Endodermal cell (in vitro differentiated cells): ENCODE results near the gene TAF10. TPM values are rescaled to one million over a fixed set of nuclear protein-coding genes. Genes with fewer than 3 reads are reported as not detected.

ENCODE experiments used
- DNase-seq: peaks from one replicate; pipeline ENCODE4 v3.0.0-alpha.2; 2017
- H3K27ac ChIP-seq: 2 replicates; pipeline ENCODE4 v1.5.1; 2013; ENCODE audit warnings: mild to moderate bottlenecking, low read depth, low read length, moderate library complexity
- H3K27me3 ChIP-seq: 2 replicates; pipeline ENCODE4 v1.6.1; 2013; ENCODE audit warnings: mild to moderate bottlenecking, low read length, moderate library complexity; ENCODE audit not compliant: insufficient read depth, control insufficient read depth, poor library complexity, severe bottlenecking
- H3K36me3 ChIP-seq: 2 replicates; pipeline ENCODE4 v1.7.0; 2013; ENCODE audit warnings: mild to moderate bottlenecking, low read length, moderate library complexity; ENCODE audit not compliant: control insufficient read depth, insufficient read depth
- H3K4me1 ChIP-seq: one replicate; pipeline ENCODE4 v1.7.0; 2013; ENCODE audit warnings: low read length; ENCODE audit not compliant: control insufficient read depth, insufficient read depth
- H3K4me3 ChIP-seq: 2 replicates; pipeline ENCODE4 v1.5.1; 2013; ENCODE audit warnings: mild to moderate bottlenecking, low read length, moderate library complexity
- H3K9ac ChIP-seq: 2 replicates; pipeline ENCODE4 v1.6.1; 2013; ENCODE audit warnings: mild to moderate bottlenecking, low read length, moderate library complexity; ENCODE audit not compliant: poor library complexity, severe bottlenecking; ENCODE audit errors: extremely low read depth
- H3K9me3 ChIP-seq: 2 replicates; pipeline ENCODE4 v1.6.1; 2013; ENCODE audit warnings: mild to moderate bottlenecking, low read length, moderate library complexity; ENCODE audit not compliant: control insufficient read depth
- H3K27ac Mint-ChIP-seq: 2 replicates; pipeline ENCODE4 v1.8.0; 2020; ENCODE audit warnings: mixed read lengths
- H3K27me3 Mint-ChIP-seq: 2 replicates; pipeline ENCODE4 v1.8.0; 2021; ENCODE audit warnings: mild to moderate bottlenecking, mixed read lengths; ENCODE audit not compliant: insufficient read depth
- H3K36me3 Mint-ChIP-seq: 2 replicates; pipeline ENCODE4 v1.8.0; 2020; ENCODE audit warnings: low read depth, mixed read lengths
- H3K4me1 Mint-ChIP-seq: 2 replicates; pipeline ENCODE4 v1.8.0; 2020; ENCODE audit warnings: mixed read lengths
- H3K4me3 Mint-ChIP-seq: 2 replicates; pipeline ENCODE4 v1.8.0; 2020; ENCODE audit warnings: mild to moderate bottlenecking, moderate library complexity, mixed read lengths
- H3K9me3 Mint-ChIP-seq: 2 replicates; pipeline ENCODE4 v1.8.0; 2020; ENCODE audit warnings: mild to moderate bottlenecking, mixed read lengths
- WGBS, 2 experiments: methylation state at CpG; one replicate each; pipeline versions ENCODE4 v1.1.5 to v1.1.7; 2013; ENCODE audit warnings: missing lambda C conversion rate in 2 of 2, mixed read lengths in 1 of 2; ENCODE audit not compliant: insufficient coverage in 1 of 2, insufficient read length in 1 of 2; 5-methylcytosine and 5-hydroxymethylcytosine counted together
- total RNA-seq, 2 donors: library from RNA; stranded (reverse); fragmentation: NEBNext Ultra II Directional in 1 of 2; extraction: Animal tissue kit (Norgen Biotek cat#: 25700) in 1 of 2; gene quantifications; 2 replicates in 1 of 2; 3 replicates in 1 of 2; pipeline ENCODE4 v1.2.1, GENCODE V29; 2021
- TF ChIP-seq, protein P1 (sequence below): fragments of 200-600 bp; sonication (generic); conservative IDR thresholded peaks from 2 replicates; pipeline ENCODE4 v1.5.0; 2021; ENCODE audit warnings: antibody characterized with exemption, mild to moderate bottlenecking

TAF10 gene
- total RNA-seq, 2 donors from 2014 or later = 168 to 202 TPM

DNA sequence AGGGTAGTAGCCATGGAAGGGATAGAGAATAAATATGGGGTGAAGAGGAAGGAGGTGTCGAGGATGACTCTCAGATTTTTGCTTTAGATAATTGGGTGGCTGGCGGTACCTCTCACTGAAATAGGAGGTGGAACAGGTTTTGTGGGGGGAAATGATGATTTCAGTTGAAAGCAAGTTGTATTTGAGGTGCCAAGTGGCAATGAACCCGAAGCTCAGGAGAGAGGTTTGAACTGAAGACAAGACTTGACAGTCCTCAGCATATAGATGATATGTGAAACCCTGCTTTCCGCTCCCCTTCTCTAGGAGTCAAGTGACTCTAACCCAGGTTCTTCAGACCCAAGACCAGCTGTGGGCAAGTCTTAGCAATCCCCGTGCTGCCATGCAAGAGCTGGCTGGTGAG lies 42.3 kb downstream of the TAF10 start:
- no peak overlapping the region for H3K4me3 ChIP-seq
- TF ChIP-seq, protein P1, sequence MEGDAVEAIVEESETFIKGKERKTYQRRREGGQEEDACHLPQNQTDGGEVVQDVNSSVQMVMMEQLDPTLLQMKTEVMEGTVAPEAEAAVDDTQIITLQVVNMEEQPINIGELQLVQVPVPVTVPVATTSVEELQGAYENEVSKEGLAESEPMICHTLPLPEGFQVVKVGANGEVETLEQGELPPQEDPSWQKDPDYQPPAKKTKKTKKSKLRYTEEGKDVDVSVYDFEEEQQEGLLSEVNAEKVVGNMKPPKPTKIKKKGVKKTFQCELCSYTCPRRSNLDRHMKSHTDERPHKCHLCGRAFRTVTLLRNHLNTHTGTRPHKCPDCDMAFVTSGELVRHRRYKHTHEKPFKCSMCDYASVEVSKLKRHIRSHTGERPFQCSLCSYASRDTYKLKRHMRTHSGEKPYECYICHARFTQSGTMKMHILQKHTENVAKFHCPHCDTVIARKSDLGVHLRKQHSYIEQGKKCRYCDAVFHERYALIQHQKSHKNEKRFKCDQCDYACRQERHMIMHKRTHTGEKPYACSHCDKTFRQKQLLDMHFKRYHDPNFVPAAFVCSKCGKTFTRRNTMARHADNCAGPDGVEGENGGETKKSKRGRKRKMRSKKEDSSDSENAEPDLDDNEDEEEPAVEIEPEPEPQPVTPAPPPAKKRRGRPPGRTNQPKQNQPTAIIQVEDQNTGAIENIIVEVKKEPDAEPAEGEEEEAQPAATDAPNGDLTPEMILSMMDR = no peak
- Mint-ChIP-seq H3K27ac (no peak overlapping the region), H3K9me3 (no peaks in the 10 kb centered on the region), H3K27me3 (peaks cover 1% of the 10 kb centered on the region), H3K4me3 (no peak overlapping the region), H3K36me3 (peaks cover 2% of the 10 kb centered on the region), H3K4me1 (peaks cover 7% of the 10 kb centered on the region)
- no peaks in the 10 kb centered on the region for H3K4me1 ChIP-seq
- no peak overlapping the region for H3K9ac ChIP-seq
- no peaks in the 10 kb centered on the region for H3K27me3 ChIP-seq
- no peak for DNase-seq
- no peaks in the 10 kb centered on the region for H3K36me3 ChIP-seq
- WGBS, 2 experiments = 86 to 97% methylated on average over 5 of the region's 5 CpGs
- H3K9me3 ChIP-seq = no peaks in the 10 kb centered on the region
- no peak overlapping the region for H3K27ac ChIP-seq

DNA sequence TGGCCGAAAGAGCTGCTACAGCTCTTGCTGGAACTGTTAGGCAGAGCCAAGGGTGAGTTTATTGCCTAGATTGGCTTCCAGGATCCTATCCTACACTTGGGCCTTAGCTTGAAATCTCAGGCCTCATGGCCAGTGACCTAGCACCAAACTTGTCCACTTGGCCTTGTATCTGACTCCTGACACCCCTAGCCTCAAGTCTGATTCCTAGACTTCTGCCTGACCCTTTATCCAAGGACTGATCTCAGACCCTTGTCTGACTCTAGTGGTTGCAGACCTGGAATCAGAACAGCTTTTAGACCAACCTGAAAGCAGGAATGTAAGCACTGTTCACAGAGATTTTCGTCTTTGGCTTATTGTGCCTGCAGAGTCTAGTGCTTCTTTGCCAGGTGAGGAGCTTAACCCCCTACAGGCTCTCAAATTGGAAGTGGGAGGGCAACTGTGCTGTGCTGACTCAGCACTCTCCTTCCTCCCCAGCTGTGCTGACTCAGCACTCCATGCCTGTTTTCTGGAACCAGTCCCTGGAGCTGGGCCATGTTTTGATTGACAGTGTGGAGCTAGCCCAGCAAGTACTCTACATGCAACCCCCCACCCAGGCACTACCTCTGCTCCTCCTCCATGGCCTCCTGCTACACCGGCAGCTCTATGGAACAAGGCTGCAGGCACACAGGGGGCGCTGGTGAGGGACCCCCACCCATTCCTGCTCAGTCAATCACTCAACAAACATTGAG lies 43.7 kb downstream of the TAF10 start:
- peak; percentile 81 for DNase-seq
- TF ChIP-seq, protein P1 = peak; percentile 50
- Mint-ChIP-seq H3K36me3 (peaks cover 2% of the 10 kb centered on the region), H3K27ac (peak overlapping the region; percentile 49), H3K9me3 (no peaks in the 10 kb centered on the region), H3K27me3 (peaks cover 1% of the 10 kb centered on the region), H3K4me3 (no peak overlapping the region), H3K4me1 (peaks cover 7% of the 10 kb centered on the region)
- H3K36me3 ChIP-seq = no peaks in the 10 kb centered on the region
- H3K4me3 ChIP-seq = no peak overlapping the region
- no peaks in the 10 kb centered on the region for H3K9me3 ChIP-seq
- no peaks in the 10 kb centered on the region for H3K4me1 ChIP-seq
- H3K27ac ChIP-seq = no peak overlapping the region
- no peak overlapping the region for H3K9ac ChIP-seq
- H3K27me3 ChIP-seq = no peaks in the 10 kb centered on the region
- WGBS, 2 experiments = 78 to 80% methylated on average over 2 to 4 of the region's 4 CpGs

DNA sequence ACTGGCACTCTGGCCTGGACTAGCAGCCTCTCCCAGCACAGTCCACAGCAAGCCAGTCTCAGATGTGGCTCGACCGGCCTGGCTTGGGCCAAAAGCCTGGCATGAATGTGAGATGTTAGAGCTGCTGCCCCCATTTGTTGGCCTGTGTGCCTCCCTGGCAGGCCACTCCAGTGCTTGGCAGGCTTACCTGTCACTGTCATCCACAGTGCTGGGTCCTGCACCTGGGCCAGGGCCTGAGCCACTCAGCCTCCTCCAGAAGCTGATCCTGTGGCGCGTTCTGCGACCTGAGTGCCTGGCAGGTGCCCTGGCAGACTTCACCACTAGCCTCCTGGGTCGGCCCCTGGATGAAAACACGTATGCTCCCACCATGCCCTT lies 44.7 kb downstream of the TAF10 start:
- peaks cover 2% of the 10 kb centered on the region for H3K36me3 Mint-ChIP-seq
- peaks cover 1% of the 10 kb centered on the region for H3K27me3 Mint-ChIP-seq
- Histone ChIP-seq H3K27me3 (no peaks in the 10 kb centered on the region), H3K27ac (no peak overlapping the region), H3K4me1 (no peaks in the 10 kb centered on the region), H3K4me3 (no peak overlapping the region), H3K9me3 (no peaks in the 10 kb centered on the region), H3K36me3 (no peaks in the 10 kb centered on the region), H3K9ac (no peak overlapping the region)
- 95 to 100% methylated on average over 2 to 7 of the region's 7 CpGs for WGBS, 2 experiments
- no peaks in the 10 kb centered on the region for H3K9me3 Mint-ChIP-seq
- no peak overlapping the region for H3K4me3 Mint-ChIP-seq
- DNase-seq = no peak
- H3K27ac Mint-ChIP-seq = no peak overlapping the region
- H3K4me1 Mint-ChIP-seq = peaks cover 7% of the 10 kb centered on the region
- TF ChIP-seq, protein P1 = no peak
